HepG2 (cell line): ENCODE data around the gene KIF22. TPM values are rescaled to one million over a fixed set of nuclear protein-coding genes. Genes with fewer than 3 reads are reported as not detected.

Source experiments
- ARID5B ChIP-seq: IDR thresholded peaks from 2 replicates; pipeline ENCODE4 v1.4.0; 2020; ENCODE audit warnings: mild to moderate bottlenecking, missing genetic modification reagents
- CREM ChIP-seq, 2 experiments: sonication (generic) in 1 of 2; formaldehyde crosslinking in 1 of 2; IDR thresholded peaks; 2 replicates each; pipeline versions ENCODE4 v1.4.0 to v1.6.1; 2016 to 2020; ENCODE audit warnings: antibody characterized with exemption in 1 of 2, mild to moderate bottlenecking in 1 of 2, missing genetic modification reagents in 1 of 2
- GPBP1L1 ChIP-seq: sonication (generic); formaldehyde crosslinking; IDR thresholded peaks from 2 replicates; pipeline ENCODE4 v1.5.0; 2020; ENCODE audit warnings: mild to moderate bottlenecking, missing genetic modification reagents
- NFIC ChIP-seq: IDR thresholded peaks from 2 replicates; pipeline ENCODE4 v1.6.1; 2012; ENCODE audit warnings: mild to moderate bottlenecking, low read length, inconsistent platforms
- ZBTB7A ChIP-seq: sonication (generic); formaldehyde crosslinking; IDR thresholded peaks from 2 replicates; pipeline ENCODE4 v1.8.0; 2022; ENCODE audit warnings: mild to moderate bottlenecking, missing genetic modification reagents
- ZHX2 ChIP-seq, 2 experiments: sonication (generic) in 1 of 2; formaldehyde crosslinking in 1 of 2; IDR thresholded peaks; 2 replicates each; pipeline versions ENCODE4 v1.6.1 to v1.9.0; 2014 to 2022; ENCODE audit warnings: antibody characterized with exemption in 1 of 2, borderline replicate concordance in 1 of 2, inconsistent platforms in 1 of 2, low read depth in 1 of 2, missing genetic modification reagents in 1 of 2
- ZNF367 ChIP-seq: sonication (generic); formaldehyde crosslinking; IDR thresholded peaks from 2 replicates; pipeline ENCODE4 v1.4.0; 2020; ENCODE audit warnings: missing genetic modification reagents, borderline replicate concordance
- ZNF546 ChIP-seq: sonication (generic); formaldehyde crosslinking; conservative IDR thresholded peaks from 2 replicates; pipeline ENCODE4 v1.8.1; 2023; ENCODE audit warnings: mild to moderate bottlenecking, missing genetic modification reagents
- ZSCAN12 ChIP-seq: sonication (generic); formaldehyde crosslinking; IDR thresholded peaks from 2 replicates; pipeline ENCODE4 v1.9.0; 2021; ENCODE audit warnings: mild to moderate bottlenecking, missing genetic modification reagents
- polyA plus RNA-seq, 8 experiments: library from polyadenylated mRNA; depleted of rRNA in 3 of 8; stranded (reverse) in 7 of 8; unstranded in 1 of 8; fragments of >200 nt; fragmentation: Illumina TruSeq in 4 of 8; extraction: Trizol in 4 of 8; gene quantifications; 2 replicates each; pipeline versions ENCODE4 v1.2.1 to v1.2.3, GENCODE V29; 2011 to 2016; ENCODE audit warnings: low read depth in 4 of 8, missing spikeins in 1 of 8, mixed read lengths in 1 of 8; ENCODE audit not compliant: insufficient read depth in 1 of 8
- total RNA-seq, 5 experiments: library from RNA; depleted of rRNA; stranded (reverse); fragments of >200 nt; fragmentation: Illumina TruSeq; extraction: Trizol; gene quantifications; 2 replicates each; pipeline ENCODE4 v1.2.3, GENCODE V29; 2016; ENCODE audit warnings: low read depth in 1 of 5
- TF ChIP-seq, protein P1 (sequence below): sonication (generic); formaldehyde crosslinking; IDR thresholded peaks from 2 replicates; pipeline ENCODE4 v1.4.0; 2020; ENCODE audit warnings: low read depth, mild to moderate bottlenecking, missing genetic modification reagents
- TF ChIP-seq, protein P2 (sequence below): sonication (generic); formaldehyde crosslinking; IDR thresholded peaks from 2 replicates; pipeline ENCODE4 v1.4.0; 2020; ENCODE audit warnings: missing genetic modification reagents, borderline replicate concordance

Gene KIF22
- total and polyA plus RNA-seq, 2 of the 13 experiments (the other 11 are each of a cell fraction or from before 2014, with no cell fraction given) = 95.8 to 118 TPM

GRCh38 chr16:29790183-29790948, at the start of gene KIF22 (continued):
- TF ChIP-seq ZHX2 (IDR thresholded peaks at IDR 0.05; ENCODE audit: low read depth) = peak; percentile 83
- TF ChIP-seq ZHX2 (CRISPR knock-in tag; IDR thresholded peaks at IDR 0.05; ENCODE audit: borderline replicate concordance) = 0 out of 2 replicates have a peak, but pooled peaks have one; percentile 34
- TF ChIP-seq ARID5B (CRISPR knock-in tag) = peak; percentile 78
- TF ChIP-seq, protein P1, sequence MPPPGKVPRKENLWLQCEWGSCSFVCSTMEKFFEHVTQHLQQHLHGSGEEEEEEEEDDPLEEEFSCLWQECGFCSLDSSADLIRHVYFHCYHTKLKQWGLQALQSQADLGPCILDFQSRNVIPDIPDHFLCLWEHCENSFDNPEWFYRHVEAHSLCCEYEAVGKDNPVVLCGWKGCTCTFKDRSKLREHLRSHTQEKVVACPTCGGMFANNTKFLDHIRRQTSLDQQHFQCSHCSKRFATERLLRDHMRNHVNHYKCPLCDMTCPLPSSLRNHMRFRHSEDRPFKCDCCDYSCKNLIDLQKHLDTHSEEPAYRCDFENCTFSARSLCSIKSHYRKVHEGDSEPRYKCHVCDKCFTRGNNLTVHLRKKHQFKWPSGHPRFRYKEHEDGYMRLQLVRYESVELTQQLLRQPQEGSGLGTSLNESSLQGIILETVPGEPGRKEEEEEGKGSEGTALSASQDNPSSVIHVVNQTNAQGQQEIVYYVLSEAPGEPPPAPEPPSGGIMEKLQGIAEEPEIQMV (CRISPR knock-in tag) = peak; percentile 84
- TF ChIP-seq ZNF546 (CRISPR knock-in tag) = peak; percentile 74; the same call in 1 of the 2 replicates
- TF ChIP-seq NFIC = no peak
- 0 out of 2 replicates have a peak, but pooled peaks have one; percentile 25 for TF ChIP-seq ZNF367 (CRISPR knock-in tag)
- peak; percentile 78 for TF ChIP-seq CREM (IDR thresholded peaks at IDR 0.05)
- TF ChIP-seq CREM (CRISPR knock-in tag; IDR thresholded peaks at IDR 0.05) = peak; percentile 27; the same call in 1 of the 2 replicates
- TF ChIP-seq GPBP1L1 (CRISPR knock-in tag) = no peak
- TF ChIP-seq ZSCAN12 (CRISPR knock-in tag) = 0 out of 2 replicates have a peak, but pooled peaks have one; percentile 34
- TF ChIP-seq, protein P2, sequence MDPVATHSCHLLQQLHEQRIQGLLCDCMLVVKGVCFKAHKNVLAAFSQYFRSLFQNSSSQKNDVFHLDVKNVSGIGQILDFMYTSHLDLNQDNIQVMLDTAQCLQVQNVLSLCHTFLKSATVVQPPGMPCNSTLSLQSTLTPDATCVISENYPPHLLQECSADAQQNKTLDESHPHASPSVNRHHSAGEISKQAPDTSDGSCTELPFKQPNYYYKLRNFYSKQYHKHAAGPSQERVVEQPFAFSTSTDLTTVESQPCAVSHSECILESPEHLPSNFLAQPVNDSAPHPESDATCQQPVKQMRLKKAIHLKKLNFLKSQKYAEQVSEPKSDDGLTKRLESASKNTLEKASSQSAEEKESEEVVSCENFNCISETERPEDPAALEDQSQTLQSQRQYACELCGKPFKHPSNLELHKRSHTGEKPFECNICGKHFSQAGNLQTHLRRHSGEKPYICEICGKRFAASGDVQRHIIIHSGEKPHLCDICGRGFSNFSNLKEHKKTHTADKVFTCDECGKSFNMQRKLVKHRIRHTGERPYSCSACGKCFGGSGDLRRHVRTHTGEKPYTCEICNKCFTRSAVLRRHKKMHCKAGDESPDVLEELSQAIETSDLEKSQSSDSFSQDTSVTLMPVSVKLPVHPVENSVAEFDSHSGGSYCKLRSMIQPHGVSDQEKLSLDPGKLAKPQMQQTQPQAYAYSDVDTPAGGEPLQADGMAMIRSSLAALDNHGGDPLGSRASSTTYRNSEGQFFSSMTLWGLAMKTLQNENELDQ (CRISPR knock-in tag) = 0 out of 2 replicates have a peak, but pooled peaks have one; percentile 50
- TF ChIP-seq ZBTB7A (CRISPR knock-in tag) = peak; percentile 58
